AG10803 (cell line): ENCODE measurements around the gene PLEKHG4B.

Experiments used
- DNase-seq: peaks from one replicate; pipeline ENCODE4 v3.0.0; 2010; ENCODE audit warnings: low read depth
- H3K4me3 ChIP-seq: 2 replicates; pipeline ENCODE4 v1.5.1; 2011; ENCODE audit warnings: mild to moderate bottlenecking, low read length, control low read depth
- TF ChIP-seq, protein P1 (sequence below): conservative IDR thresholded peaks from 2 replicates; pipeline ENCODE4 v1.5.1; 2011; ENCODE audit warnings: mild to moderate bottlenecking, low read length, control low read depth, inconsistent platforms

PLEKHG4B gene

DNA sequence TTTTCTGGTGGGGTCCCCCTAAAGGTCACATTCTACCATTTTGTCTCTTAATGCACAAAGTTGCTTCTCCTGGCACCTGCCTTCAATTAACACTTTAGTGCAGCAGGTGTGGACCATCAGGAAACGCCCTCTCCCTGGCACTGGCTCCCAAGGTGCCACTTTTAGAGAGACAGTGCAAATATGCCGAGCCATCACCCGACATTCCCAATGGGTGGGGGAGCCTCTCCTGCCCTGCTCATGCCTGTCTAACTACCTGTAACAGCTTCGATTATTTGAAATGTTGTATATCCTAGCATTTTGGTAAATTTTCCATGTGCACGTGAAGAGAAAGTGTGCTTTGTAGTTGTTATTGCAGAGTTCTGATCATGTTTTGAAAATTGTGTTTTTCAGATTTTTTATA is 86.1 kb downstream of the PLEKHG4B start:
- DNase-seq = no peak
- TF ChIP-seq, protein P1, sequence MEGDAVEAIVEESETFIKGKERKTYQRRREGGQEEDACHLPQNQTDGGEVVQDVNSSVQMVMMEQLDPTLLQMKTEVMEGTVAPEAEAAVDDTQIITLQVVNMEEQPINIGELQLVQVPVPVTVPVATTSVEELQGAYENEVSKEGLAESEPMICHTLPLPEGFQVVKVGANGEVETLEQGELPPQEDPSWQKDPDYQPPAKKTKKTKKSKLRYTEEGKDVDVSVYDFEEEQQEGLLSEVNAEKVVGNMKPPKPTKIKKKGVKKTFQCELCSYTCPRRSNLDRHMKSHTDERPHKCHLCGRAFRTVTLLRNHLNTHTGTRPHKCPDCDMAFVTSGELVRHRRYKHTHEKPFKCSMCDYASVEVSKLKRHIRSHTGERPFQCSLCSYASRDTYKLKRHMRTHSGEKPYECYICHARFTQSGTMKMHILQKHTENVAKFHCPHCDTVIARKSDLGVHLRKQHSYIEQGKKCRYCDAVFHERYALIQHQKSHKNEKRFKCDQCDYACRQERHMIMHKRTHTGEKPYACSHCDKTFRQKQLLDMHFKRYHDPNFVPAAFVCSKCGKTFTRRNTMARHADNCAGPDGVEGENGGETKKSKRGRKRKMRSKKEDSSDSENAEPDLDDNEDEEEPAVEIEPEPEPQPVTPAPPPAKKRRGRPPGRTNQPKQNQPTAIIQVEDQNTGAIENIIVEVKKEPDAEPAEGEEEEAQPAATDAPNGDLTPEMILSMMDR = no peak
- no peak overlapping the region for H3K4me3 ChIP-seq

DNA sequence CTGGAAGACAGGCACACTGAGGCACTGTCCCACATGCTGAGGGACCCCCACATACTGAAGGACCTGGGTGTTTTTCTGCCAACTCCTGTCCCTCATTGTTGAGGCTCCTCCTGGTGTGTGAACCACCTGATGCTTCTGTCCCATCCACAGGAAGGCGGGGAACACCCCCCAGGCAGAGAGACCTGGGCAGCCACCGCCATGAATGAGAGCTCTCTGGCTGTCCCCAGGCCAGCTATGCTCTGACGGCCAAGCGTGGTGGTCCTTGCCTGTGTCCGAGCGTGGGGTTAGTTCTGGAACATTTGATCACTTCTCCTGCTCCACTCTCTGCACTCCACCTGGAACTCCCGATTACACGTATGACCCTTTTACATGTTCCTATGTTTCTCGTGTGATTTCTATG is 87.4 kb downstream of the PLEKHG4B start:
- TF ChIP-seq, protein P1 = no peak
- H3K4me3 ChIP-seq = no peak overlapping the region
- no peak for DNase-seq

DNA sequence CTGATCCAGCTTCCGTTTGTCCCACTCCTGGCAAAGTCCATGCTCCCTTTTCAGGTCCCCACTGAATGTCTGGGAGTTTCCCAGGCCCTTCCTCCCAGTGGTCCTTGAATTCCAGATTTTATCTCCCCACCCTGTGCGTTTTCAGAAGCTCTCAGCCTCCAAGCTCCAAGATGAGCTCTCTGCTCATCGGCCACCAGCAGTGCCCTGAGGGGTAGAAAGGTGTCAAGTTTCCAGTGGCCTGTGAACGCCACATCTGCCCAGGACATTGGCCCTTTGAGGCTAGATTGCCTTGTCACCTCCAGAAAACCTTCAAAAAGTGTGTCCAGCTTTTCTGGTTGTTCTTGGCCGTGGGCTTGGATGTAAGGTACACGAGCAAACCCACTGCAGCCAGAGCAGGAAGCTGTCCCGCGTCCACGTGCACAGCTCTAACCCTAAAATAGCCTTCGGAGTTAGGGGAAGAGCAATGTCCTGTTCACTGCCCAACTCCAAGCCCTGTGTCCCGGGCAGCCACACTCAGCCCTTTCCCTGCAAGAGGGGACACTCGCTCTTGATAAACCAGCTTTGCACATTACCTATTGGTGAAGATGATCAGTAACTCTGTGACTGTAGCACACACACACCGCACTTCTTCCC is 88.4 kb downstream of the PLEKHG4B start:
- TF ChIP-seq, protein P1 = no peak
- no peak overlapping the region for H3K4me3 ChIP-seq
- DNase-seq = no peak

DNA sequence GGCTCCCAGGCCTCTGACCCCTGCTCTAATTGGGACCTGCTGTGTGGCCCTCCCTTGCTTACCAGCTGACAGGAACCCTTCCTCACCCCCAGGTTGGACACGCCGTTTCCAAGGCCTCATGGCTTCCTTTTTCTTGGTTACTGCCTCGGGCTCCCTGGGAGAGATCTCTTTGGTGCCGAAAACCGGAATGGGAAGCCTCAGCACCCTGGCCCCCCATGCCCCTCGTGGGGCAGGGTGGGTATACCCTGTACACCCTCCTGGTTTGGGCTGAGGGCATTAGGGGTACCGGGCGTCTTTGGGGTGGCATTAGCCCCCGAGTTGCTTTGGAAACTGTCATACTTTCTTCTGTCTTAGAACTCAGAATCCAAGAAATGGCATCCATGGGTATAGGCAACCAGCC is 89.2 kb downstream of the PLEKHG4B start:
- H3K4me3 ChIP-seq = no peak overlapping the region
- TF ChIP-seq, protein P1 = no peak
- DNase-seq = no peak

DNA sequence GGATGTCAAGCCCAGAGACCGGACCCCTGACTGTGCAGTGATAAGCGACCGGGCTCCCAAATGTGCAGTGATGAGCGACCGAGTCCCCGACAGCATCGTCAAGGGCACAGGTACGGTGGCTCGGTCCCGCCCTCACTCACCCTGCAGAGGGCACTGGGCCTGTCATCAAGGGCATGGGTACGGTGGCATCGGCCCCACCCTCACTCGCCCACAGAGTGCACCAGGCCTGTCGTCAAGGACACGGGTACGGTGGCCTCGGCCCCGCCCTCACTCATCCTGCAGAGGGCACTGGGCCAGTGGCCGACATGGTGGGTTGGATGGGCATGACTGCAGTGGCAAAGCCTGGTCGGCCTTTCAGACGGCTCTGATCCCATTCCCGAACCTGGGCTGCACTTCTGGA is 89.6 kb downstream of the PLEKHG4B start:
- TF ChIP-seq, protein P1 = no peak
- H3K4me3 ChIP-seq = no peak overlapping the region
- DNase-seq = no peak

DNA sequence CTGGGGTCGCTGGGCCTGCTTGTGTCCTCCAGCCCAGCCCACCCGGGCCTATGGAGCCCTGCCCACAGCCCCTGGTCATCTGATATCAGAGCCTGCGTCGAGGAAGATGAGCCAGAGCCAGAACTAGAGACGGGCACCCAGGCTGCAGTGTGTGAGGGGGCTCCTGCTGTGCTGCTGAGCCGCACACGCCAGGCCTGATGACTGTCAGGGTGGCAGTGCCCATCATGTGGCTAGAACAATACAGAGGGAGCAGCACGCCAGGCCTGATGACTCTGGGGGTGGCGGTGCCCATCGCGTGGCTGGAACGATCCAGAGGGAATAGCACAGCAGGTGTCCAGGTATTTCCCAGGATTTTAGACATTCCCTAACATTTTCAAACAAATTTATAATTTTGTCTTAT is 90.2 kb downstream of the PLEKHG4B start:
- TF ChIP-seq, protein P1 = no peak
- no peak overlapping the region for H3K4me3 ChIP-seq
- no peak for DNase-seq

DNA sequence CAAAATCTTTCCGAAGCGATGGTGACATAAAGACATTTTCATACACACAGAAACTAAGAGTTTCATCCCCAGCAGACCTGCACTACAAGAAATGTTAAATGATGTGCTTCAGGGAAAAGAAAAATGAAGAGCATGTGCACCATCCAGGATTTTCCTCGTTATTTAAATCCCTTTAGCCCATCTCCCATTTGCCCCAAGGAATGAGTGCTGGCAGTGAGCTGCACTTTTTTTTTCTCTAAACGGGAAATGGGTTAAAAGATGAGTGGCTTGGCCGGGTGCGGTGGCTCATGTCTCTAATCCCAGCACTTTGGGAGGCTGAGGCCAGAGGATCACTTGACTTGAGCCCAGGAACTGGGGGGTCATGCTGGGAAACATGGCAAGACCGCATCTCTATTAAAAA is 92.5 kb downstream of the PLEKHG4B start:
- peak; percentile 65 for DNase-seq

More for the DNA sequence above, 92.5 kb downstream of the PLEKHG4B start:
- no peak overlapping the region for H3K4me3 ChIP-seq
- TF ChIP-seq, protein P1 = no peak
